22Rv1 (cell line): ENCODE measurements around the gene ADGRF1.
"Not testable (repeated sequence)": the region's sequence is repeated elsewhere in the genome, so short reads cannot be mapped to it uniquely, and the experiment has no call there.

Experiments
- H3K27ac ChIP-seq: fragments of 450-650 bp; 2 replicates; pipeline ENCODE4 v1.5.1; 2017
- CTCF ChIP-seq: fragments of 450-650 bp; IDR thresholded peaks from 2 replicates; pipeline ENCODE4 v1.5.1; 2017; ENCODE audit warnings: mild to moderate bottlenecking
- ZFX ChIP-seq: fragments of 450-650 bp; IDR thresholded peaks from 2 replicates; pipeline ENCODE4 v1.6.1; 2017; ENCODE audit warnings: antibody characterized with exemption, borderline replicate concordance

ADGRF1 gene

GRCh38 chr6:47061309-47062300 lies 19.5 kb upstream of the ADGRF1 start:
- TF ChIP-seq CTCF: no peak
- TF ChIP-seq ZFX: no peak
- no peak overlapping the region for H3K27ac ChIP-seq

- H3K27ac ChIP-seq: no peak overlapping the region
Measured at GRCh38 chr6:47059216-47059885, 17.2 kb upstream of the ADGRF1 start.

GRCh38 chr6:47057830-47058540 lies 15.9 kb upstream of the ADGRF1 start:
- TF ChIP-seq CTCF: no peak
- TF ChIP-seq ZFX: no peak
- H3K27ac ChIP-seq: no peak overlapping the region

More at GRCh38 chr6:47059216-47059885, 17.2 kb upstream of the ADGRF1 start:
- TF ChIP-seq CTCF: no peak
- no peak for TF ChIP-seq ZFX

- TF ChIP-seq CTCF: no peak
- no peak for TF ChIP-seq ZFX
Measured at GRCh38 chr6:47056832-47057231, 14.7 kb upstream of the ADGRF1 start.

GRCh38 chr6:47054302-47054701 lies 12.2 kb upstream of the ADGRF1 start:
- not testable (repeated sequence) for H3K27ac ChIP-seq

More at GRCh38 chr6:47056832-47057231, 14.7 kb upstream of the ADGRF1 start:
- no peak overlapping the region for H3K27ac ChIP-seq

GRCh38 chr6:47048638-47049037 lies 6.5 kb upstream of the ADGRF1 start:
- no peak overlapping the region for H3K27ac ChIP-seq
- TF ChIP-seq ZFX (no peak), CTCF (no peak)
